Activated CD4-positive, alpha-beta T cell treated with anti-CD3 and anti-CD28 coated beads, Interleukin-2, amount 50 U/mL, for 48 hours (primary cell): ENCODE results near the gene HMGCR.
"Not testable (repeated sequence)": the region's sequence is repeated elsewhere in the genome, so short reads cannot be mapped to it uniquely, and the experiment has no call there.

Experiments
- DNase-seq, 2 experiments: peaks; one replicate each; pipeline ENCODE4 v3.0.0-alpha.2; 2020

The HMGCR gene

GRCh38 chr5:75336615-75337336 is at the start of gene HMGCR:
Gene HMGCR (plus strand): TSS chr5:75337220. CDS start chr5:75342606, 5,386 bp downstream.
- peak; percentile 96 to 97 for DNase-seq

GRCh38 chr5:75291844-75292243 is 45.2 kb upstream of the HMGCR start:
- DNase-seq = not testable (repeated sequence)

- DNase-seq = no peak
Measured at GRCh38 chr5:75300084-75300483, 36.9 kb upstream of the HMGCR start.

GRCh38 chr5:75303419-75303818 is 33.6 kb upstream of the HMGCR start:
- DNase-seq = no peak

- not testable (repeated sequence) for DNase-seq
Measured at GRCh38 chr5:75304486-75304885, 32.5 kb upstream of the HMGCR start.

GRCh38 chr5:75306746-75307145 is 30.3 kb upstream of the HMGCR start:
- no peak for DNase-seq

GRCh38 chr5:75310212-75310611 is 26.8 kb upstream of the HMGCR start:
- no peak for DNase-seq

- not testable (repeated sequence) for DNase-seq
Measured at GRCh38 chr5:75319148-75319547, 17.9 kb upstream of the HMGCR start.

- DNase-seq = no peak
Measured at GRCh38 chr5:75319638-75320037, 17.4 kb upstream of the HMGCR start.

GRCh38 chr5:75320371-75320770 is 16.6 kb upstream of the HMGCR start:
- no peak for DNase-seq

- DNase-seq = no peak
Measured at GRCh38 chr5:75322066-75322465, 15.0 kb upstream of the HMGCR start.

- DNase-seq = peak; percentile 50 to 68
Measured at GRCh38 chr5:75324791-75325190, 12.2 kb upstream of the HMGCR start.

- DNase-seq = no peak
Measured at GRCh38 chr5:75325242-75325641, 11.8 kb upstream of the HMGCR start.

- no peak for DNase-seq
Measured at GRCh38 chr5:75330404-75330803, 6.6 kb upstream of the HMGCR start.

GRCh38 chr5:75331095-75332090 is 5.6 kb upstream of the HMGCR start:
- no peak for DNase-seq

- not testable (repeated sequence) for DNase-seq
Measured at GRCh38 chr5:75333759-75334158, 3.3 kb upstream of the HMGCR start.

- DNase-seq = not testable (repeated sequence)
Measured at GRCh38 chr5:75334413-75334812, 2.6 kb upstream of the HMGCR start.

GRCh38 chr5:75335486-75335885 is 1.5 kb upstream of the HMGCR start:
- no peak for DNase-seq

GRCh38 chr5:75335952-75336614 is 937 bp upstream of the HMGCR start:
- DNase-seq = peak in 1 of 2 experiments; percentile 5

- DNase-seq = peak; percentile 45 to 50
Measured at GRCh38 chr5:75337366-75338021, 474 bp downstream of the HMGCR start.

- DNase-seq = no peak
Measured at GRCh38 chr5:75338408-75338807, 1.4 kb downstream of the HMGCR start.

- no peak for DNase-seq
Measured at GRCh38 chr5:75340714-75341478, 3.9 kb downstream of the HMGCR start.
